Amniotic epithelial cell (primary cell): ENCODE measurements around the gene TBX4.

Source experiments
- DNase-seq: peaks from one replicate; pipeline ENCODE4 v3.0.0-alpha.2; 2010; ENCODE audit warnings: low read depth

Gene TBX4

GRCh38 chr17:61454381-61455323 lies 2.4 kb downstream of the TBX4 start:
- no peak for DNase-seq

- no peak for DNase-seq
Observed at GRCh38 chr17:61455324-61456060, 3.3 kb downstream of the TBX4 start.

GRCh38 chr17:61456061-61456681 lies 3.9 kb downstream of the TBX4 start:
- no peak for DNase-seq

- DNase-seq: no peak
Observed at GRCh38 chr17:61456688-61457225, 4.5 kb downstream of the TBX4 start.

GRCh38 chr17:61457226-61457983 lies 5.2 kb downstream of the TBX4 start:
- no peak for DNase-seq

GRCh38 chr17:61458000-61458399 lies 5.8 kb downstream of the TBX4 start:
- no peak for DNase-seq

GRCh38 chr17:61458421-61459141 lies 6.4 kb downstream of the TBX4 start:
- DNase-seq: no peak

GRCh38 chr17:61459142-61459809 lies 7.1 kb downstream of the TBX4 start:
- no peak for DNase-seq

GRCh38 chr17:61459939-61460718 lies 7.9 kb downstream of the TBX4 start:
- DNase-seq: no peak

GRCh38 chr17:61460796-61461585 lies 8.8 kb downstream of the TBX4 start:
- no peak for DNase-seq

- DNase-seq: no peak
Observed at GRCh38 chr17:61461586-61461966, 9.4 kb downstream of the TBX4 start.

GRCh38 chr17:61461967-61462718 lies 9.9 kb downstream of the TBX4 start:
- no peak for DNase-seq

GRCh38 chr17:61462719-61463315 lies 10.6 kb downstream of the TBX4 start:
- no peak for DNase-seq

GRCh38 chr17:61463316-61464129 lies 11.3 kb downstream of the TBX4 start:
- no peak for DNase-seq

- no peak for DNase-seq
Observed at GRCh38 chr17:61464130-61464842, 12.1 kb downstream of the TBX4 start.

GRCh38 chr17:61464843-61465180 lies 12.6 kb downstream of the TBX4 start:
- DNase-seq: no peak
